ENCODE data around the gene SEMA4C.

Gene SEMA4C
- total RNA-seq = 10.6 to 108 (median 40.3) reads per million in 9 experiments

GRCh38 chr2:96869822-96870625, at the start of gene SEMA4C:
Gene SEMA4C, minus strand, starts transcription at chr2:96870080. Its CDS starts 2,194 bp downstream, at chr2:96867886.
- Mint-ChIP-seq H3K36me3 (ENCODE audit: insufficient read depth) (peaks cover 27% of the 10 kb centered on the region), H3K27ac (peak within 1 kb of the TSS; percentile 38 to 90), H3K9me3 (no peaks in the 10 kb centered on the region), H3K4me3 (peak within 1 kb of the TSS; percentile 85 to 88), H3K27me3 (no peaks in the 10 kb centered on the region), H3K4me1 (ENCODE audit: low read depth in 2 of 2) (peaks cover 19 to 30% of the 10 kb centered on the region in 2 donors)
- DNase-seq (peak; percentile 59 to 67 (median 62)), ATAC-seq (replicated peaks) (peak; percentile 54)

- Mint-ChIP-seq H3K27me3 (no peaks in the 10 kb centered on the region), H3K36me3 (ENCODE audit: insufficient read depth) (peaks cover 4% of the 10 kb centered on the region), H3K4me1 (ENCODE audit: low read depth in 2 of 2) (peaks cover 32 to 37% of the 10 kb centered on the region in 2 donors), H3K9me3 (no peaks in the 10 kb centered on the region), H3K27ac (peak overlapping the region in 1 of 2 donors; percentile 74), H3K4me3 (no peak overlapping the region)
- no peak for DNase-seq
- no peak for ATAC-seq (replicated peaks)
These were observed 49.1 kb upstream of the SEMA4C start for GRCh38 chr2:96918754-96919550.

GRCh38 chr2:96918092-96918753, 48.3 kb upstream of the SEMA4C start:
- no peak overlapping the region for H3K4me3 Mint-ChIP-seq
- no peaks in the 10 kb centered on the region for H3K9me3 Mint-ChIP-seq
- H3K27me3 Mint-ChIP-seq = no peaks in the 10 kb centered on the region
- no peak for ATAC-seq (replicated peaks)
- DNase-seq = no peak
- no peak overlapping the region for H3K27ac Mint-ChIP-seq
- H3K4me1 Mint-ChIP-seq (ENCODE audit: low read depth in 2 of 2) = peaks cover 35 to 41% of the 10 kb centered on the region in 2 donors
- H3K36me3 Mint-ChIP-seq (ENCODE audit: insufficient read depth) = peaks cover 8% of the 10 kb centered on the region

GRCh38 chr2:96916646-96917543, 47.0 kb upstream of the SEMA4C start:
- H3K4me1 Mint-ChIP-seq (ENCODE audit: low read depth in 2 of 2) = peaks cover 47 to 50% of the 10 kb centered on the region in 2 donors
- peak overlapping the region in 1 of 2 donors; percentile 3 for H3K4me3 Mint-ChIP-seq
- H3K27ac Mint-ChIP-seq = no peak overlapping the region
- H3K27me3 Mint-ChIP-seq = no peaks in the 10 kb centered on the region
- no peak for ATAC-seq (replicated peaks)
- peaks cover 8% of the 10 kb centered on the region for H3K36me3 Mint-ChIP-seq (ENCODE audit: insufficient read depth)
- H3K9me3 Mint-ChIP-seq = no peaks in the 10 kb centered on the region
- no peak for DNase-seq

GRCh38 chr2:96916156-96916630, 46.3 kb upstream of the SEMA4C start:
- Mint-ChIP-seq H3K27ac (no peak overlapping the region), H3K9me3 (no peaks in the 10 kb centered on the region), H3K27me3 (no peaks in the 10 kb centered on the region), H3K4me1 (ENCODE audit: low read depth in 2 of 2) (peaks cover 50 to 51% of the 10 kb centered on the region in 2 donors), H3K36me3 (ENCODE audit: insufficient read depth) (peaks cover 8% of the 10 kb centered on the region), H3K4me3 (no peak overlapping the region)
- DNase-seq = no peak
- no peak for ATAC-seq (replicated peaks)

- Mint-ChIP-seq H3K4me1 (ENCODE audit: low read depth in 2 of 2) (peaks cover 45 to 59% of the 10 kb centered on the region in 2 donors), H3K9me3 (no peaks in the 10 kb centered on the region)
These were observed 44.5 kb upstream of the SEMA4C start for GRCh38 chr2:96914332-96914731.

GRCh38 chr2:96913398-96914202, 43.7 kb upstream of the SEMA4C start:
- peak; percentile 24 to 48 (median 28) for DNase-seq
- peaks cover 37 to 56% of the 10 kb centered on the region in 2 donors for H3K4me1 Mint-ChIP-seq (ENCODE audit: low read depth in 2 of 2)
- H3K4me3 Mint-ChIP-seq = peak overlapping the region; percentile 83 to 84
- peak; percentile 85 for ATAC-seq (replicated peaks)
- peaks cover 12% of the 10 kb centered on the region for H3K36me3 Mint-ChIP-seq (ENCODE audit: insufficient read depth)
- H3K9me3 Mint-ChIP-seq = no peaks in the 10 kb centered on the region
- no peaks in the 10 kb centered on the region for H3K27me3 Mint-ChIP-seq
- H3K27ac Mint-ChIP-seq = peak overlapping the region; percentile 92 to 93

More at GRCh38 chr2:96914332-96914731, 44.5 kb upstream of the SEMA4C start:
- Mint-ChIP-seq H3K27ac (peak overlapping the region; percentile 92 to 93), H3K4me3 (peak overlapping the region; percentile 83 to 84), H3K27me3 (no peaks in the 10 kb centered on the region), H3K36me3 (ENCODE audit: insufficient read depth) (peaks cover 12% of the 10 kb centered on the region)
- DNase-seq (no peak), ATAC-seq (replicated peaks) (peak; percentile 2)

- H3K27ac Mint-ChIP-seq = peak overlapping the region; percentile 92 to 93
- no peaks in the 10 kb centered on the region for H3K27me3 Mint-ChIP-seq
- ATAC-seq (replicated peaks) (no peak), DNase-seq (no peak)
- peak overlapping the region; percentile 83 to 84 for H3K4me3 Mint-ChIP-seq
- H3K9me3 Mint-ChIP-seq = no peaks in the 10 kb centered on the region
- peaks cover 12% of the 10 kb centered on the region for H3K36me3 Mint-ChIP-seq (ENCODE audit: insufficient read depth)
- peaks cover 37 to 56% of the 10 kb centered on the region in 2 donors for H3K4me1 Mint-ChIP-seq (ENCODE audit: low read depth in 2 of 2)
These were observed 43.2 kb upstream of the SEMA4C start for GRCh38 chr2:96913117-96913397.

- ATAC-seq (replicated peaks) = no peak
- Mint-ChIP-seq H3K36me3 (ENCODE audit: insufficient read depth) (peaks cover 12% of the 10 kb centered on the region), H3K9me3 (no peaks in the 10 kb centered on the region), H3K4me3 (peak overlapping the region; percentile 83 to 84), H3K27ac (peak overlapping the region; percentile 92 to 93), H3K27me3 (no peaks in the 10 kb centered on the region), H3K4me1 (ENCODE audit: low read depth in 2 of 2) (peaks cover 37 to 55% of the 10 kb centered on the region in 2 donors)
- no peak for DNase-seq
These were observed 42.7 kb upstream of the SEMA4C start for GRCh38 chr2:96912346-96913116.

GRCh38 chr2:96909611-96910021, 39.7 kb upstream of the SEMA4C start:
- Mint-ChIP-seq H3K27ac (peak overlapping the region in 1 of 2 donors; percentile 27), H3K4me1 (ENCODE audit: low read depth in 2 of 2) (peaks cover 32 to 43% of the 10 kb centered on the region in 2 donors), H3K27me3 (no peaks in the 10 kb centered on the region), H3K4me3 (no peak overlapping the region), H3K36me3 (ENCODE audit: insufficient read depth) (peaks cover 10% of the 10 kb centered on the region), H3K9me3 (no peaks in the 10 kb centered on the region)
- DNase-seq (no peak), ATAC-seq (replicated peaks) (no peak)
